Measurements from ENCODE around the gene OR10A6.

The OR10A6 gene

GRCh38 chr11:7909585-7910285 lies 21.3 kb downstream of the OR10A6 start:
- no peak for DNase-seq

DNA sequence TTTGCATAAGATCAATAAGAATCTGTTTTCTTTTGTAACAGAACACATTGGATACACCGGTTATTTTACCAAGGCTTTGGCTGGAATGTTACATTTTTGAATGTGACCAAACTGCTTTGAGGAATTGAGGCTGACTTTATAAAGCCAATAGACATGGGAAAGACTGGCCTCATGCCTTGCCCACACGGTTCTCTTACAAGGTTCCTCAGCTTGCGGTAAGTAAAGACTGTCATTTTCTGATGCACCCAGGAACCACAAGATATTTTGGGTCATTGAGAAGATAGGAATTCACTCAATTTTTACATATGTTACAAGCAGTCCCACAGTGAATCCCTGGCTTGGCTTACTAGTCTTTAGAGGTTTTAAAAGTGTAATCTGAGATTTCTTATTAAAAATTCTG lies 23.9 kb downstream of the OR10A6 start:
- no peak for DNase-seq

GRCh38 chr11:7906481-7906880 lies 24.6 kb downstream of the OR10A6 start:
- no peak for DNase-seq

- DNase-seq, result no peak
Observed at GRCh38 chr11:7905961-7906429, 25.1 kb downstream of the OR10A6 start.

DNA sequence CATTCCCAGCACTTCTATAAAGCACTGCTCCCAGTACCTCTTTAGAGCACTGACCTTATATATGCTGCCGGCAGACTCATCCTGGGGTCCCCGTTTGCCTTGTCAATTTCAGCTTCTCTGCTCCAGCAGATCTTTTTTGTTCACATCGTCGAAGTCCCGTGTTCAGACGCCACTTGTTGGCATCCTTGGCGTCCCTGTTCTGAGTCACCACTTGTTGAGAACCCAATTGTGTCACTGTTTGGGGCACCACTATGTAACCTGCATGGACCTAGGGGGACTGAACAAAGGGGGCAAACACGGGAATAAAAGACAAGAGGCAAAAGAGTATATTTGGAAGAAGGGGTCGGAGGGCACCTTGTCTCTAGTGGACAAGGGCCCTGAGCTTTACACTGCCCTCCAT lies 25.5 kb downstream of the OR10A6 start:
- DNase-seq, result no peak

DNA sequence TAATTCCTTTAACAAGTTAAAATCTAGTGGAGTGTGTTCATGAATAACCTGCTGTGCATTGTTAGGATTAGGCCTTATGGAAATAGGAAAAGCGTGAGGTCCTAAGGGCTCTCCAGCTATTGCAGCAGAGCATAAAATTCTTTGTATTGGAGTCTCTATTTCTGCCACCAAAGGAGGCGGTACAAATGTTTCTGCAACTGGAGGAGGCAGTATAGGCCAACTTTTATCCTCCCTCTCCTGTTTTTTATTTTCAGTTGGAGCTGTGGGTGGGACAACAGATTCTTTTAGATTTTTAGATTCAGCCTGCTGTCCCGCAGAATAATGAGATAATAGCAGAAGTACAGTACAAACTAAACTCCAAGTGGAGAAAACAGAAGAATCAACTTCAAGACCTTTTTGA lies 26.2 kb downstream of the OR10A6 start:
- no peak for DNase-seq

DNA sequence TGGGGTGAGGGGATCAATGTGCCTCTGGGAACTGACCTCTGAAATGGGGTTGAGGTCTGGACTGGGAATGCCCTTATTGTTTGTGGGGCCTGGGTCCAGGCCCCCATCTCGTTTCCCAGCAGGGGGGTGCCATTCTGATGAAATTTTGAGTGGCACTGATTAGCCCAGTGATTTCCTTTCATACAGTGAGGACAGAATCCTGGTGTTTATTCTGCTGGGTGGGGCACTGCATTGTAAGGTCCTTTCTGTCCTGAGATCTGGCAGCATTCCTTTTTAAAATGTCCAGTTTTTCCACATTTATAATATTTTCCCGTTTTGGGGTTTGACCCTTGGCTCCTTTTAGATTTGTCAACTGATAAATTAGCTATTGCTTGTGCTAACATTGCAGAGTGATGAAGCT lies 27.1 kb downstream of the OR10A6 start:
- no peak for DNase-seq

GRCh38 chr11:7901319-7901854 lies 29.7 kb downstream of the OR10A6 start:
- DNase-seq, result no peak

DNA sequence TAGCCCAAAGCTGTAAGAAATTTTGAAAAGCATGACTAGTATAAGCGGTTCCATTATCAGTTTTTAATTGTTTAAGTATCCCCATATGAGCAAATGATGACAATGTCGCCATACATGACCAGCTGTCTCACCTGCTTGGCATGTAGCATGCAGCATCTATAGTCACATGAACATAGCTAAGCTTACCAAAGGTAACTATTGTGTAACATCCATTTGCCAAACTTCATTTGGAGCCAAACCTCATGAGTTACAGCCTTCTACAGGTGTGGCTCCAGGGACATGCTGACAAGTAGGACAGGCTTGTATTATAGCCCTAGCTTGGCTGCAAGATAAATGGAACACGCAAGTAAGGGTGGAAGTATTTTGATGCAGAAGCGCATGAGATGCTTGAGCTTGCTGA lies 30.4 kb downstream of the OR10A6 start:
- DNase-seq, result no peak

GRCh38 chr11:7899418-7899817 lies 31.6 kb downstream of the OR10A6 start:
- DNase-seq, result no peak

DNA sequence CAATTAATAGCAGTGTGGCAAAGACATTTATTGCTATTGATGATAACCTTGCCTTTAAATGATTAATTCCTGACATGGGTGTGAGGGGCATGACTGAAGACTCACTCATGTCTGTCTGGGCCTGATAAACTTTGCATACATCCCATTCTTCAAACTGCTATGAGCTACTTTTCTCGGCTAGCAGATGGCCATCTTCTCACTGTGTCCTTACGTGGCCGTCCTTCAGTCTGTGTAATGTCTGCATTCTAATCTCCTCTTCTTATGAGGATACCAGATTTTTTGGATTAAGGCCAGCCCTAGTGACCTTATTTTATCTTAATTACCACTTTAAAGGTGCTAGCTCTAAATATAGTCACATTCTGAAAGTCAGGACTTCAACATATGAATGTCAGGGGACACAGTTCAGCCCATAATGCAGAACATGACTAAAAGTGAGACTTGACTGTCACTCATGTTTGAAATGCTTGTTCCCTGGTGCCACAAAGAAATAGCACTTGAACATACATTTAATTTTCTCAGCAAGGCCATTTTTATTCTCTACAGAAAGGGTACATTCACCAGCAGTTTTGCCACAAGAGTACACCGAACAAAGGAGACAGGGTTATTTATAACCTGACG lies 32.3 kb downstream of the OR10A6 start:
- no peak for DNase-seq

DNA sequence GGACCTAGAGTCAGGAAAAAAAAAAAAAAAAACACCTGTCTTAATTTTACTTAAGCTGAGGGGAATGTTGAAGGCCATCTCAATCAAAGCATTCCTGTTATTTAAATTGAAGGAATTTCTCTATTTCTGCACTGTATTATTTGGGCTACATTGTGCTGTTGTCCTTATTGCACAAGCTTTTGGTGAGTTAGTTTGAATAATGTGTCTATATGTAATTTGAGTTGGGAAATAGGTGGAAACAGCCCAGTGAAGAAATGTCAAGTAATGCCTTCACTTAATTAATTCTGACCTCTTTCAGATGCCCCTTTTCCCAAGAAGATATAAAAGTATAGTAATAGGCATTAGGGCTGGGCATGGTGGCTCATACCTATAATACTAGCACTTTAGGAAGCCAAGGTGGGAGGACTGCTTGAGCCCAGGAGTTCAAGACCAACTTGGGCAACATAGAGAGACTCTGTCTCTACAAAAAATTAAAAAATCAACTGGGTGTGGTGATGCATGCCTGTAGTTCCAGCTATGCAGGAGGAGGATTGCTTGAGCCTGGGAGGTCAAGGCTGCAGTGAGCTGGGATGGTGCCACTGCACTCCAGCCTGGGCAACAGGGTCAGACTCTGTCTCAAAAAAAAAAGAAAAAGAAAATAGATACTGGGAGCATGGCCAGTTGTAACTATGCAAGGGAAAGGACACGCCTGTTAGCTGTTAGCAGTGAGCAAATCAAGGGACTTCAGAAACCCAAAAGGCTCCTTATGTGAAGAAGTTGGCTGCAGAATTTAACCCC lies 34.9 kb downstream of the OR10A6 start:
- DNase-seq, result no peak

GRCh38 chr11:7894251-7894650 lies 36.8 kb downstream of the OR10A6 start:
- no peak for DNase-seq

- DNase-seq, result no peak
Observed at GRCh38 chr11:7893796-7894195, 37.3 kb downstream of the OR10A6 start.

- DNase-seq, result peak; percentile 56
Observed at GRCh38 chr11:7892840-7893254, 38.2 kb downstream of the OR10A6 start.

GRCh38 chr11:7892059-7892699 lies 38.9 kb downstream of the OR10A6 start:
- DNase-seq, result no peak

DNA sequence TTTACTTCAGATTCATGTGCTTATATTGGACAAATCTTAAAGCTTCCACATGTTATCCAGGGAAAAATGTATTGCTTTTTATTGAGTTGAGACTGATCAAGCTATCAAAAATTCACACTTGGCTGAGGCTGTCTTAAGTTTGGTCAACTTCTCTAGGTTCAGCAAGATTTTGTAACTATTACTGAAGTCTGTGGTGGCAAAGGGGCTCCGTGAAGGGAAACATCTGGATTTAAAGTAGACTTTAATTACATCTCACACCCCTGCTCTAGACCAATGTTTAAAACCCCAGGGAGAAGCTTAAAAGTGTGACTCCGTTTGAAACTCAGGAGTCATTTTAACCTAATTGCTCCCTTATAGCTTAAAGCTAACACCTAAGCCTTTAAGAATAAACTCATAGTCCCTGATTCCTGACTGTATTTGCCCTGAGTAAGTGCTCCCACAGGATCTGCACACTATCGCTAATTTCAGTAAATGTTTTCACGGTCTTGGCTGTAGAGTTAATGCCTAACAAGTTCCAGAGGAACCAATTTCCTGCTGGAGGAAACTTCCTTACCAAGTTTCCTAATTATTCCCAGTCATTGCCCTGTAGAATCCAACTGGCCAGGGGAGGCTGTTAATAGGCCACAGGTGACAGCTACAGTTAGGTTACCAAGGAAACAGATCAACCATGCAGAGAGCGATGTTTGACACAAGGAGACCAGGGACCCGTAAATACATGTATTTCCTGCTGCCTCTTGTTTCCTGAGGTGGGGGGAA lies 40.5 kb downstream of the OR10A6 start:
- no peak for DNase-seq

GRCh38 chr11:7889985-7890384 lies 41.1 kb downstream of the OR10A6 start:
- no peak for DNase-seq

DNA sequence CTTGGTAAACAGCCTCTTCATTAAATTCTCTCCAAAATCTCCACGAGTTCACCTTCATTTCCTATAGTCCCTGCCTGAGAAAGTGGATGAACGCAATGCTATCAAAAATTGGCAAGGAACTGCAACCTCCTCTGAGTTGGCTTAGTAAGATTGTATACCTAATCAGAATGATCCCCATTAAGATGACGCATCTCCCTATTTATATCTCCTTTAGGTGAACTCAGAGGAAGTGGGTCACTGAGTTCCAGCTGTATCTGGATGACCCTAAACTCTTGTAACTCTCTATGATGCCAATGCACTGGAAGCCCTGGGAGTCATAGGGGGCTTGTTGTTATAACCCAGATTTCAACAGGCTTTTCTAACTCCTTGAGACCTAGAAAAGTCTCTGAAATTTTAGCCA lies 48.2 kb downstream of the OR10A6 start:
- DNase-seq, result no peak

All from CD4-positive, alpha-beta T cell treated with Interleukin-10 for 1 hour (primary cell).